SKM-1 (cell line): Measurements from ENCODE around the gene PCDH12.
"Not testable (repeated sequence)": the region's sequence is repeated elsewhere in the genome, so short reads cannot be mapped to it uniquely, and the experiment has no call there.

Experiments
- DNase-seq: peaks from one replicate; lab custom pipeline; 2025; ENCODE audit not compliant: unreplicated experiment; lab: John Stamatoyannopoulos, UW

PCDH12 gene

DNA sequence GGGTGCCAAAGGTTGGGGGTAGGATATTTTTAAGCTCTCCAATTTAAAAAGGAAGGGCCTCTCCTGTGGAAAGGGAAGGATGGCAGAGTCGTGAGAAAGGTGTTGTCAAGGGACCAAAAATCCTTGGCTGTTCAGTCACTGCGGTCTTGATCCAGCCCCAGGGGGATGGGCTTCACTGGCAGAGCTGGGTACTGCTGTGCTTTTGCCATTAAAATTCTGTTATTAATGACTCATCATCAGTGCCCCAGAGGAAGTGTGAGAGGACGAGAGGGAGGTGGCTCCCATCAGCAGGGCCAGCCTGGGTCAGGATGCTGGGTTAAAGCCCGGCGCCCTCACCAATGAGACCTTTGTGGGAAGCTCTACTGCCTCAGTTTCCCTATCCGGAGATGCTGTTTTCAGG lies 16.7 kb downstream of the PCDH12 start:
- DNase-seq: no peak

GRCh38 chr5:141940695-141941271 lies 17.2 kb downstream of the PCDH12 start:
- no peak for DNase-seq

GRCh38 chr5:141935538-141935937 lies 22.5 kb downstream of the PCDH12 start:
- no peak for DNase-seq

GRCh38 chr5:141934099-141934844 lies 23.7 kb downstream of the PCDH12 start:
- no peak for DNase-seq

DNA sequence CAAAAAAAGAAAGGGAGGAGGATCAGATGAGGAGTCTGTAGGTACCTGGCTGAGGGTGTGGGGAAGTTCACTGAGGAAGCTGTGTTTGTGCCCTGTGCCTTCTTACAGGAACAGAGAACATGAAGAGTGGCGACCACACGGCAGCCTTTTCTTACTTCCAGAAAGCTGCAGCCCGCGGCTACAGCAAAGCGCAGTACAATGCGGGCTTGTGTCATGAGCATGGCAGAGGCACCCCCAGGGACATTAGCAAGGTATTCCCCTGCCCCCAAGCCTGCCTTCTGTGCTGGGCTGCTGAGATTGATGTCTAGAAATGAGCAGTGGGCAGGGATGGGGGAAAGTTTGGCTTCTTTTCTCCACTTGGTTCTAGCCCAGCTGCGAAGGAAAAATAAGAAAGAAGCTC lies 24.9 kb downstream of the PCDH12 start:
- DNase-seq: no peak

DNA sequence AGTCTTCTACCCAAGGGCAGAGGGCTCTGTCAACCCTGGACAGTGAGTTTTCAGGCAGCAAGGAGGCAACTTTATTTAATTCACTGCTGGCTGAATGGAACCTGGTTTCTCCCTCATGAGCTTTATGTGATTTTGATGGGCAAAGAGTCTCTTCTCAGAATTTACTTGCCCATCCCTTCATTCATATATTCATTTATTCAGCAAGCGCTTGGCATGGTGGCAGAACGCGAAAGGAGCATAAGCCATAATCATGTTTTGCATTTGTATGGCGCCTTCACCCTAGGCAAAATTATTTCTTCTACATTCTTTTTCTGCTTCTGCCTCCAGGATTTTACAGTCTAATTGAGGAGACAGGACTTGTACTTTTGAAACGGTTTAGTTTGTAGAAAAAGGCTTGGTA lies 26.3 kb downstream of the PCDH12 start:
- no peak for DNase-seq

- DNase-seq: no peak
Observed at GRCh38 chr5:141929398-141930058, 28.5 kb downstream of the PCDH12 start.

DNA sequence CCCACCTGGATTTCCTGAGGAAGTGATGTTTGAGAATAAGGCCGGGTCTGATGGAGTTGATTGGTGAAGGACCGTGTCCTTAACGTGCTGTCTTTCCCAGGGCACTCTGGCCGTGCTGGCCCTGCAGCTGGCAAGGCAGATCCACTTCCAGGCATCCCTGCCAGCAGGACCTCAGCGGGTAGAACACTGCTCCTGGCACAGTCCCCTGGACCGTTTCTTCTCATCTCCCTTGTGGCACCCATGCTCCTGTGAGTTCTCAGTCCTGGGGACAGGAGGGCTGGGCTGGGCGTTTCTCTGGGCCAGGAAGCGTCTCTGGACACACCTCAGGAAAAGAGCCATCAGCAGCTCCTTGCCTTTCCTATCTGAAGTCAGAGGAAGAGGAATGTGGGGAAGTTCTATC lies 30.0 kb downstream of the PCDH12 start:
- no peak for DNase-seq

- no peak for DNase-seq
Observed at GRCh38 chr5:141926434-141926833, 31.6 kb downstream of the PCDH12 start.

DNA sequence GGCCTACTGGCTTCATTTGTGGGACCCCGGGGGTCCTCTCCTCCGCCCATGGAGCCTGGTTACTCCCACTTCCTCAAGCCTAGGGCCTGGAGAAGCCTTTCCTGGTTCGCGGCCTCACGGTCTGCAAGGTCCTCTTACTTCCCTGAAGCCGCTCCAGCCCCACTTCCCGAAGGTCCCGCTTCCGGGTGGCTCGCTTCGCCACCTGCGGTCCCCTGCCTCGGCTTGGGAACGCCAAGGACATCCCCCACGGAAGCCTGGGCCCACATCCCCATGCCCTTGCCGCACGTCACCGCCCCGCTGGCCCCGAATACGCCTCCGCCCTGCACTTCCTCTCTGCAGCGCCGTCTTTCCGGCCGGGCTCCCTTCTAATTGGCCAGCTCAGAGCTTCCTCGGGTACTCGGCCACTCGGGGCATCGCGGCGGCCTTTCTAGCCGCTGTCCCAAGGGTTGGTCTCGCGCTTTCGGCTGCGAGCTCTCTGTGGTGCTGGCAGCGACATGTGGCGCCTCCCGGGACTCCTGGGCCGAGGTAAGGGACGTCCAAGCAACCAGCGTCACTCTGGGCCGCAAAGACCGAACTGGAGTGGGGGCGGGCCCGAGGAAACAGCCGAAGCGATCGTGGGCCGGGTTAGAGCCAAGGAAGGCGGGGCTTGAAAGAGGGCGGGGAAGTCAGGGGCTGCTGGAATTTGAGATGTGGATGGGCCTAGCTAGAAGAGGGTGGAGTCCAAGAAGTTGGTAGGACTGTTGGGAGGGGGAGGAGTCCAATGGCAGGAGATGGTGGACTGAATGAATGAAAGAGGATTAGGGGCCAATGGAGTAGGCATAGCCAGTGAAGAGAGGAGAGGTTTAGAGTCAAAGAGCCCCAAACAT lies 34.3 kb downstream of the PCDH12 start, which contains the start of gene DELE1:
Gene DELE1 (plus strand): TSS at position 424 of the 866 bp plus-strand sequence. CDS start 71 bp downstream, at position 495.
- peak; percentile 92 for DNase-seq

GRCh38 chr5:141922827-141923447 lies 35.1 kb downstream of the PCDH12 start:
- DNase-seq: not testable (repeated sequence)

- no peak for DNase-seq
Observed at GRCh38 chr5:141920771-141921170, 37.2 kb downstream of the PCDH12 start.

DNA sequence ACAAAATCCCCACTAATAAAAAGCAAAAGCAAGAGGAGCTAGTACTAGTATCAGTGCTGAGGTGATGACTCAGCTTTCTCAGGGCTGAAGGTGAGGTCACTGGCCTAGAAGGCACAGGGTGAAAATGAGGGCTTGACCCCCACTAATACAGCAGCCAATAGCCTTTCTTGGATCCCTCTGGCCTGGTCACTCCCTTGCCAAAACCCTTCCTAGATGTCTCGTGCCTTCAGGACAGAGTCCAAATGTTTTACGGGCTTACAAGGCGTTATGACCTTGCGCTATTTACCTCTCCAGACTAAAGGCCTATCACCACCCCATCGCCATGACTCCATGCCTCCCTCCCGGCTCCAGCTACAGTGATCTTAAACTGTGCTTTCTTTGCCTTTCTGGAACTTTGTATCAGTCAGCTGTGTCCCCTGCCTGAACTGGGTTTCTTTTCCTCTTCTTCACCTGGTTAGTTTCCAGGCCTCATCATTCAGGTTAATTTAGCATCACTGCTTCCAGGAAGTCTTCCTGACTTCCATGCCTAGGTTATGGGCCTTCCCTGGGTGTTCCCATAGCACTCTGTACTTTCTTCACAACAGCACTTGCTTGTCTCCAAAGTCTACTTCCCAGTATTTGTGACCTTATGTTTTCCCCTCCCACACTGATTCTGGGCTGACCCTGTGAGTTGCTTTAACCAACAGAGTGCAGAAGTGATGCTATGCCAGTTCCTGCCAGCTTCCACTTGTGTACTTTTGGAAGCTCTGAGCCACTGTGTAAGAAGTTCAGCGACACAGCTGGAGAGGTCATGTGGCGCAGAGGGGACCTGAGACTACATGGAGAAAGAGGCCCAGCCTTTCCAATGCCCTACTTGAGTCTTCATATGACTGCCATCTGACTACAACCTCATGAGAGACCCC lies 38.5 kb downstream of the PCDH12 start:
- no peak for DNase-seq

GRCh38 chr5:141917760-141918159 lies 40.2 kb downstream of the PCDH12 start:
- no peak for DNase-seq

- DNase-seq: no peak
Observed at GRCh38 chr5:141916522-141916921, 41.5 kb downstream of the PCDH12 start.

DNA sequence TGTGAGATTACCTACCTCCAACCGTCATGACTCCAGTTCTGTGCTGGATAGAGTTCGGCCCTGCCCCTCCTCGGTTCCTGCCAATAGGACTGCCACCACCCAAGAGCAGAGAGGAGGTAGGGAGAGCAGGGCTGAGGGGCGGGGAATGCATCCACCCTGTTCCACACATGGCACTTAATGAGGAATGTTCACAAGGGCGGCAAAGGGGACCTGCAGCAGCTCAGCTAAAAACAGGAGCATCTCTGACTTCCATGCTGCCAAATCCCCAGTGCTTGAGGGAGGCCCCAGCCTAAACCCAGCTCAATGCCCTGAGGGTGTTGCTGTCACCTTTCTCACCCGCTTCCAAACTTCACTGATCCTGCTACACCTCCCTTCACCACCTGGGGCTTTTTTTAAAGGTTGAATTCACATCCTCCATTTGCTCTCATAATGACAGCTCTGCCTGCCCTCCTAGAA lies 42.1 kb downstream of the PCDH12 start:
- no peak for DNase-seq

GRCh38 chr5:141914797-141915196 lies 43.2 kb downstream of the PCDH12 start:
- no peak for DNase-seq

DNA sequence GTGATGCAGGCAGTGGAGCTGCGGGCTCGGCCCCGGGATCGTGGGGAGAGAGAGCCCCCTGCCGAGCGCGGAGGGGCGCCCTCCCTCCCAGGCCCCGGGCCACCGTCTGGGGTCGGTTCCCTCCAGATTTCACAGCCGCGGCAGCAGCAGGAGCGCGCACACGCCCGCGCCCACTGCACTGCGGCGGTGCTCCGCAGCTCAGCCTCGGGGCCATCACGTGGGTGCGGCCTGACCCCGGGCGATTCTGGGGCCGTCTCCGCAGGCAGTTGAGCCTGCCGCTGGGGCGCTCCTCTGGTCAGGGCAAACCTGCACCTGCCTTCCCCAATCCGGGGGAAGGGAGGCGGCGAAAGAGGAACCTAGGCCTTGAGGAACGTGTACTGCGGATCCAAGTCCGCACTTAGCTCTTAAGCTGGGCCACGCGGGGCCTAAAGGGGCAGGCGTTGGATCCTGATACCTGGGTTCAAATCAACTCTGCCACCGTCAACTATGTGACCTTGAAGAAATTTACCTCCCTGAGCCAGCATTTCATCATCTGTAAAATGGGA lies 43.7 kb downstream of the PCDH12 start:
- peak; percentile 89 for DNase-seq

GRCh38 chr5:141913560-141914198 lies 44.3 kb downstream of the PCDH12 start:
- DNase-seq: no peak
